GM18907 (cell line): ENCODE measurements around the gene USP43.
"Not testable (repeated sequence)": the region's sequence is repeated elsewhere in the genome, so short reads cannot be mapped to it uniquely, and the experiment has no call there.

Experiments used
- ATAC-seq: cut with Tn5 transposase; IDR thresholded peaks from one replicate; pipeline ENCODE4 v1.9.1; 2021; ENCODE audit warnings: mild to moderate bottlenecking, moderate library complexity; ENCODE audit not compliant: unreplicated experiment

Gene USP43

GRCh38 chr17:9658593-9659211, 13.4 kb downstream of the USP43 start:
- ATAC-seq, result no peak

GRCh38 chr17:9661027-9661426, 15.7 kb downstream of the USP43 start:
- ATAC-seq, result no peak

- ATAC-seq, result not testable (repeated sequence)
Observed at GRCh38 chr17:9663511-9663910, 18.2 kb downstream of the USP43 start.

GRCh38 chr17:9666461-9667050, 21.2 kb downstream of the USP43 start:
- no peak for ATAC-seq

GRCh38 chr17:9668517-9668916, 23.2 kb downstream of the USP43 start:
- ATAC-seq, result no peak

GRCh38 chr17:9669551-9670008, 24.3 kb downstream of the USP43 start:
- no peak for ATAC-seq

- no peak for ATAC-seq
Observed at GRCh38 chr17:9670596-9670995, 25.3 kb downstream of the USP43 start.

GRCh38 chr17:9671559-9671958, 26.2 kb downstream of the USP43 start:
- no peak for ATAC-seq

GRCh38 chr17:9672266-9672665, 26.9 kb downstream of the USP43 start:
- ATAC-seq, result no peak

GRCh38 chr17:9672691-9673090, 27.4 kb downstream of the USP43 start:
- no peak for ATAC-seq

- no peak for ATAC-seq
Observed at GRCh38 chr17:9676084-9676483, 30.8 kb downstream of the USP43 start.

GRCh38 chr17:9676820-9677310, 31.5 kb downstream of the USP43 start:
- no peak for ATAC-seq

GRCh38 chr17:9677411-9677810, 32.1 kb downstream of the USP43 start:
- ATAC-seq, result no peak

- ATAC-seq, result no peak
Observed at GRCh38 chr17:9677896-9678295, 32.6 kb downstream of the USP43 start.

GRCh38 chr17:9684955-9685621, 39.8 kb downstream of the USP43 start:
- no peak for ATAC-seq

GRCh38 chr17:9693755-9694154, 48.4 kb downstream of the USP43 start:
- ATAC-seq, result no peak

- no peak for ATAC-seq
Observed at GRCh38 chr17:9696279-9697044, 51.1 kb downstream of the USP43 start.

GRCh38 chr17:9700136-9700535, 54.8 kb downstream of the USP43 start:
- no peak for ATAC-seq

- ATAC-seq, result no peak
Observed at GRCh38 chr17:9700754-9701476, 55.6 kb downstream of the USP43 start.

- no peak for ATAC-seq
Observed at GRCh38 chr17:9702482-9702881, 57.2 kb downstream of the USP43 start.
